ENCODE data around the gene ACO1. TPM values are rescaled to one million over a fixed set of nuclear protein-coding genes. Genes with fewer than 3 reads are reported as not detected.

The ACO1 gene
- total RNA-seq, 2 donors from 2014 or later = 31.7 to 66.6 TPM

- peaks cover 0 to 6% of the 10 kb centered on the region in 2 donors for H3K36me3 ChIP-seq
- TF ChIP-seq CTCF (IDR thresholded peaks at IDR 0.05) (no peak), POLR2AphosphoS5 (IDR thresholded peaks at IDR 0.05) (no peak), POLR2A (IDR thresholded peaks at IDR 0.05) (no peak)
- no peak for DNase-seq (ENCODE audit: low spot score)
- no peaks in the 10 kb centered on the region for H3K9me3 ChIP-seq
- no peak overlapping the region for H3K4me3 ChIP-seq
- H3K4me1 ChIP-seq (replicated peaks) = no peaks in the 10 kb centered on the region
- H3K27me3 ChIP-seq (replicated peaks; ENCODE audit: insufficient read depth) = no peaks in the 10 kb centered on the region
- WGBS = 84% methylated on average over 3 of the region's 3 CpGs
- no peak overlapping the region for H3K27ac ChIP-seq
- intact Hi-C loops (cut with DNase I) = no loop called here
Observed at GRCh38 chr9:32487981-32488380, 103.5 kb downstream of the ACO1 start.

- WGBS = 73% methylated on average over 3 of the region's 3 CpGs
- Histone ChIP-seq H3K27ac (no peak overlapping the region), H3K27me3 (replicated peaks; ENCODE audit: insufficient read depth) (no peaks in the 10 kb centered on the region), H3K9me3 (no peaks in the 10 kb centered on the region), H3K4me3 (no peak overlapping the region), H3K4me1 (replicated peaks) (no peaks in the 10 kb centered on the region), H3K36me3 (peaks cover 0 to 6% of the 10 kb centered on the region in 2 donors)
- intact Hi-C loops (cut with DNase I) = no loop called here
- no peak for DNase-seq (ENCODE audit: low spot score)
- TF ChIP-seq CTCF (IDR thresholded peaks at IDR 0.05) = no peak
- TF ChIP-seq POLR2A (IDR thresholded peaks at IDR 0.05) = no peak
- no peak for TF ChIP-seq POLR2AphosphoS5 (IDR thresholded peaks at IDR 0.05)
Observed at GRCh38 chr9:32490601-32491000, 106.2 kb downstream of the ACO1 start.

- no peak for DNase-seq (ENCODE audit: low spot score)
- Histone ChIP-seq H3K27me3 (replicated peaks; ENCODE audit: insufficient read depth) (no peaks in the 10 kb centered on the region), H3K4me1 (replicated peaks) (no peaks in the 10 kb centered on the region), H3K27ac (no peak overlapping the region), H3K36me3 (no peaks in the 10 kb centered on the region), H3K9me3 (no peaks in the 10 kb centered on the region), H3K4me3 (no peak overlapping the region)
- TF ChIP-seq CTCF (IDR thresholded peaks at IDR 0.05) (no peak), POLR2AphosphoS5 (IDR thresholded peaks at IDR 0.05) (no peak), POLR2A (IDR thresholded peaks at IDR 0.05) (no peak)
- intact Hi-C loops (cut with DNase I) = no loop called here
Observed at GRCh38 chr9:32497921-32498320, 113.5 kb downstream of the ACO1 start.

GRCh38 chr9:32500768-32501167 is 116.3 kb downstream of the ACO1 start:
- H3K36me3 ChIP-seq = no peaks in the 10 kb centered on the region
- no peak overlapping the region for H3K27ac ChIP-seq
- no peak overlapping the region for H3K4me3 ChIP-seq
- 88% methylated on average over 2 of the region's 2 CpGs for WGBS
- DNase-seq (ENCODE audit: low spot score) = no peak
- no peaks in the 10 kb centered on the region for H3K9me3 ChIP-seq
- intact Hi-C loops (cut with DNase I) = no loop called here
- no peaks in the 10 kb centered on the region for H3K27me3 ChIP-seq (replicated peaks; ENCODE audit: insufficient read depth)
- TF ChIP-seq CTCF (IDR thresholded peaks at IDR 0.05) (no peak), POLR2AphosphoS5 (IDR thresholded peaks at IDR 0.05) (no peak), POLR2A (IDR thresholded peaks at IDR 0.05) (no peak)
- H3K4me1 ChIP-seq (replicated peaks) = no peaks in the 10 kb centered on the region

- H3K36me3 ChIP-seq = no peaks in the 10 kb centered on the region
- no peak overlapping the region for H3K27ac ChIP-seq
- H3K9me3 ChIP-seq = no peaks in the 10 kb centered on the region
- H3K27me3 ChIP-seq (replicated peaks; ENCODE audit: insufficient read depth) = no peaks in the 10 kb centered on the region
- no peak for TF ChIP-seq POLR2A (IDR thresholded peaks at IDR 0.05)
- no peak for TF ChIP-seq POLR2AphosphoS5 (IDR thresholded peaks at IDR 0.05)
- no peak for TF ChIP-seq CTCF (IDR thresholded peaks at IDR 0.05)
- no peak overlapping the region for H3K4me3 ChIP-seq
- DNase-seq (ENCODE audit: low spot score) = no peak
- no peaks in the 10 kb centered on the region for H3K4me1 ChIP-seq (replicated peaks)
- 93% methylated on average over 1 of the region's 1 CpG for WGBS
- intact Hi-C loops (cut with DNase I) = no loop called here
Observed at GRCh38 chr9:32501868-32502267, 117.4 kb downstream of the ACO1 start.
